ENCODE data around the gene ALDH1A3.

ALDH1A3 gene

GRCh38 chr15:100885116-100885515 is 5.5 kb downstream of the ALDH1A3 start:
- no peak for DNase-seq

- DNase-seq = no peak
Measured at GRCh38 chr15:100885811-100886210, 6.2 kb downstream of the ALDH1A3 start.

GRCh38 chr15:100887211-100887913 is 7.7 kb downstream of the ALDH1A3 start:
- no peak for DNase-seq

DNA sequence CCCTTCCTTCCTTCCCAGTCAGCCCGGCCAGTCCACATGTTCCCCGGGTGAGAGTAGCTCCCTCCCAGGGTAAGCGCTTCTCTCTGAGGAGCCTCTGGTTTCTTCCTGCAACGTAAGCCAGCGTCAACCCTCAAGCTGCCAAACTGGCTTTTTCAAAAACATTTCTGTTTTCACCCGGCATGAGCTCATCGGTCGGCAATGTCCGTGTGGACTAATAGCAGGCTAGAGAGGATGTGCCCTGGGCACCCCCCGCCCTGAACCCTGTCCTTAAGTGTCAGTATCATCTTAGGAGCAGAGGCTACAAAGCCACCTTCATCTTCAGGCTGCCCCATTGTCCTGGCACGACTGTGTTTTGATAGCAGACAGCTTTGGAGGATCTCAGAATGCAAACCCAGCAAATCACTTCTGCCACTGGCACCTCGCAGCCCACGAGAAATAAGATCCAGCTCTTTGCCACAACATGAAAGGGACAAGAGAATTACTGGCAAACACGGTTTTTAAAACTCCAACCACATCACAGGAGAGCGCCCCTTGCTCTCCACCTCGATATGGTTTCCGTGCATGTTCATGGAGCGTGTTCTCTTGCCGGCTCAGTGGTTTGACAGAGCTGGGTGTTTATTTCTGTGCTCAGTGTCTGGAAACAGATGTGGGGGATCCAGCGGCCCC is 9.9 kb downstream of the ALDH1A3 start:
- DNase-seq = no peak

DNA sequence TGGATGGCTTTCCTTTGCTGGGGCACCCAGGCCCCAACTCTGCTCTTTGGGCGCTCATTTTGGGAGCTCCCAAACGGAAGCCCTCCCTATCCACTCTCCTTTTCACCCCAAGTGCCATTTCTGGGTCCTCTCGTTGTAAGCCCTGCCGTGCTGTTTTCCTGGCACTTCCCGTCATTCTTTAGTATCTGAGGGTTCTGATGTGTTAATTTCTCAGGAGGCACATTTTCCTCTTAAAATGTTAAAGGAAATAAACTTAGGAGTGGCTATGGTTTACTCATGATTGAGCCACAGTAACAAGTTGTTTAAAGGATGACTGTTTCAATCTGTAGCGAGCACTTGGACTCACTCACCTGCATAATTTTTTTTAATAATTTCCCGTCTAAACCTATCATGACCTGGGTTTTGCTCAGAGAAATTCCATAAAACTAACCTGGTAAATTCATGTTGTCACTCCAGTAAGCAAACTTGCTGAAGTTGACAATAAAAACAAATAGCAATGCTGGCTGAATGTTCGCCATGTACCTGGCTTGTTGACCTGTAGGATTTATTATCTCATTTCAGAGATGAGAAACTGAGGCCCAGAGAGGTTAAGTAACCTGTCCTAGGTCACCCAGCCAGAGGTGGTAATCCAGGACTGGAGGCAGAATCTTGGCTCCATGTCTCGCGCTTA is 10.6 kb downstream of the ALDH1A3 start:
- DNase-seq = no peak

DNA sequence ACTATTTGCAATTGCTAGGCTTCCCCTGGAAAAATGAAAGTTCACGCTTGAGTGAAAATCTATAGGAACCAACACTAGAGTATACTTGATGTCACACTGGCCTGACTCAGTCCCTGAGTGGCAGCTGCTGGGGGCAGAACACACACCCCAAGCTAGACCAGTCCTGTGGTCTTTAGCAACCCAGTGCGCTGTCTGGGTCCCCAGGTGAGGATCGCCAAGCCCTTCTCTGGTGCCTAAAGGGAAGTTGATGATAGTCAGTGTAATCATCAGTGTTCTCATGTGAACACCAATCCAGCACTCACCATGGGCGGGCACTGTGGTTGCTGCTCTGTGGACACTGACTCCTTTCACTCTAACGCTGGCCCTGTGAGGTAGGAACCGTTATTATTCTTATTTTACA is 11.2 kb downstream of the ALDH1A3 start:
- DNase-seq = no peak

- no peak for DNase-seq
Measured at GRCh38 chr15:100891307-100892012, 11.8 kb downstream of the ALDH1A3 start.

GRCh38 chr15:100892013-100892355 is 12.4 kb downstream of the ALDH1A3 start:
- DNase-seq = no peak

DNA sequence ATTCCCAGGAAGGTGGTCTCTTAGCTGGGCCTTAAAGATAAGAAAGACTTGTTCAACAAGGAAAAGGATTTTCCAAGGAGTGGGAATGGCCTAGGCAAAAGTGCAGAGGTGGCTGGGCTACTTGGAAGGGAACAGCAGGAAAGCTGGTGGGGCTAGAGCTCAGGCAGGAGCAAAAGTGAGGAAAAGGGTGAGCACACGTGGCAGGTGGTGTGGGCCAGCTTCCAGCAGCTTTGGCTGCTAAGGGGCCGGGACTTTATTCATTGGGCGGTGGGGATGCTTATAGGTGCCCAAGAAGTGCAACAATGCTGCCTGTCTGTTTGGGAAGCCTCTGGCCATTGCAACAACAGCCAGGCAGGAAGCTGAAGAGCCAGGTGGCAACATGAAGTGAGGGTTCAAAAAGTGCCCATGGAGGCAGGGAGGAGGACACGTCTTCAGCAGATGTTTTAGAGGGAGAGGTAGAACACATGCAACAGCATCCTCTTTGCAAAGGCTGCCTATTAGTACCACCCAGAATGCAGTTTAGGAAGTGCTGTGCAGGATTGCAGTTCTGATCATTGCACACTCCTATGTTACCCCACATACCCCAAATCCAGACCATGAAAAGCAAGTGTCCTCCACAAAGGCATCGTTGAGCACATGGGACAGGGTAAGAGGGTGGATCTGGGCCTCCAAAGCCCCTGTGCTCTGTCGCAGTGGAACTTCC is 13.8 kb downstream of the ALDH1A3 start:
- no peak for DNase-seq

DNA sequence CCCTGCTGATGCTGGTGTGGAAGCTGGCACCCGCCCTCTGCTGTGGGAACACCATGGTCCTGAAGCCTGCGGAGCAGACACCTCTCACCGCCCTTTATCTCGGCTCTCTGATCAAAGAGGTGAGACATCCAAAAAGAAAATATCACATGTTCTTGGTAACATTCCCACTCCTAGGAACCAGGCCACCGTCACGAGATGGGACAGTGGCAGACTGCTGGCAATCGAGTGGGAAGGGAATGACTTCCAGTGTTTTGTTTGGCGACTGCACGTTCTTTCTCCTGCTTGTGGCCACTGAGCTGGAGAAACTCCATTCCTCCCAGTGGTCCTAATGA is 14.3 kb downstream of the ALDH1A3 start:
- no peak for DNase-seq

DNA sequence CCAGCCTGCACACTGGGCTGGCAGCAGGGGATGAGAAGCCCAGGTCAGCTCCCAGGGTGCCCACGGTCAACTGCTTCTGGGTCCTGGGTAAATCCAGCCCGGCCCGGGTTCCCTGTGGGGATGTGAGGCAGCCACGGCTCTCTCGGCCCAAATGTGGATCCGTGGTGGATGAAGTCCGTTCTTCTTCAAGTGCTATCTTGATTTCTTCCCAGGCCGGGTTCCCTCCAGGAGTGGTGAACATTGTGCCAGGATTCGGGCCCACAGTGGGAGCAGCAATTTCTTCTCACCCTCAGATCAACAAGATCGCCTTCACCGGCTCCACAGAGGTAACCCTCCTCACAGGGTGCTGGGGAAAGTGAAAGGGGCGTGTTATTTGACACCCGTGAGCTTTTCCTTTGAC is 16.1 kb downstream of the ALDH1A3 start:
- DNase-seq = no peak

- no peak for DNase-seq
Measured at GRCh38 chr15:100897221-100898151, 17.9 kb downstream of the ALDH1A3 start.

DNA sequence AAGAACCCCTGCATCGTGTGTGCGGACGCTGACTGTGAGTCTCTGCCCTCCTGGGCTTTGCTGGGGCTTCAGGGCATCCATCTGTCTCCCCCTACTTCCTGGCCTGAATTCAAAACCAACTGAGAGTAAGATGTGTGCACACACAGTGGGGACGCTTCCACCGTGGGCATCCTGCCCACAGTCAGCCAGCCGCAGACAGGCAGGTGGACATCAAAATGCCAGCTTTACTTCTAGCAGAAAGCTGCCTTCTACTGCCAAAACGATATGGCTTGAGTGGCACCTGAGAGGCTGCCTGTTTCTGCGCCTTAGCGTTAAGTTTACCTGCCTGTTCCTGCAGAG is 18.5 kb downstream of the ALDH1A3 start:
- no peak for DNase-seq

DNA sequence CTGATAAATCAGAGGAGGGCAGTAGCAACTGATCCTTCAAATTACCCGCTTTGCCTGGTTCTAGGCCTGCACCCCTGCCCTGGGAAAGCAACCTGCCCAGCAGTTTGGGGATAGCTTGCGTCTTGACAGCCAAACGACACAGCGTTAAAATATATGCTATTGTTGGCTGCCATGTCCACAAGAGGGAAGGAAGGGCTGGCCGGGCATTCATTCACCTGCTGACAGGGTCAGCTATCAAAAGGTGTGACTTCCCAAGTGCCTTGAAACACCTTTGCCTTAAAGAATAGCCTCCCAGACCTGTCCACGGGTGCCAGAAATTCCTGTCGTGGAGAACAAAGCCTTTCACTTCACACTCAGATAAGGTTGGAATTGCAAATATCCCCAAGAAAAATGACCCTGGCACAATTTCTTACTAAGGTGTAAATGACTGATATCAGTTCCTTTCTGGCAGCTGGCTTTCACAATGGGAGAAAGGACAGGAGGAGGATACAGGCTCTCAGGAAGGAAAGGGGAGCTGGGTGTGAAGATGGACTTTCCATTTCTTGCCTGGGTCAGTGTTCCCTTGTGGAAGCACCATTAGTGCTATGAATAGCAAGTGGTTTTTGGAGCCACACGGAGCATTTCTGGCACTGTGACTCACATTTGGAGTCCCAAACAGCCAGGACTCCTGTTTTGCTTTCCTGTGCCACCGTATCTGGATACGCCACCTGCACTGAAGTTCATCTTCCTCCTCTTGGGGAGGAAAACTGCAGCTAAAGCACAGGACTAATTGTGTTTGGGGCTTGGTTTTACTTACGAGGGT is 19.2 kb downstream of the ALDH1A3 start:
- DNase-seq = no peak

DNA sequence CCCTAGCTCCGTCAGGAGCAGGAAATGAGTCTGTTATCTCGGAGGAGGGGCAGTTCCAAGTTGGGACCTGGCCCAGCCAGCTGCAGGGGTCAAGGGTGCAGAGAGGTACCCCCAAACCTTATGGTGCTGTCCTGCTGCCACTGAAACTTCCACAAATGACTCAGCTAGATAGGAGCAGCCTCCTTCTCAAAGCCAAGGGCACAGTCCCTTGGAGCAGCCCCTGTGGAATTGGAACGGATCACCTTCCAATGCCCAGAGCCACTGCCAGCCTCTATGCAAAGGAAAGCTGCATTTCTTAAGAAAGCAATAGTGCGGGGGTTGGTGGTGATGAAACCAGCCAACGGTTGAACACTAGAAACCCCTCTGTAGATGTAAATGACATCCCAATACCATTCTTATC is 20.0 kb downstream of the ALDH1A3 start:
- DNase-seq = no peak

- no peak for DNase-seq
Measured at GRCh38 chr15:100900136-100900794, 20.6 kb downstream of the ALDH1A3 start.

GRCh38 chr15:100900795-100901169 is 21.2 kb downstream of the ALDH1A3 start:
- no peak for DNase-seq

GRCh38 chr15:100901296-100901695 is 21.7 kb downstream of the ALDH1A3 start:
- no peak for DNase-seq

DNA sequence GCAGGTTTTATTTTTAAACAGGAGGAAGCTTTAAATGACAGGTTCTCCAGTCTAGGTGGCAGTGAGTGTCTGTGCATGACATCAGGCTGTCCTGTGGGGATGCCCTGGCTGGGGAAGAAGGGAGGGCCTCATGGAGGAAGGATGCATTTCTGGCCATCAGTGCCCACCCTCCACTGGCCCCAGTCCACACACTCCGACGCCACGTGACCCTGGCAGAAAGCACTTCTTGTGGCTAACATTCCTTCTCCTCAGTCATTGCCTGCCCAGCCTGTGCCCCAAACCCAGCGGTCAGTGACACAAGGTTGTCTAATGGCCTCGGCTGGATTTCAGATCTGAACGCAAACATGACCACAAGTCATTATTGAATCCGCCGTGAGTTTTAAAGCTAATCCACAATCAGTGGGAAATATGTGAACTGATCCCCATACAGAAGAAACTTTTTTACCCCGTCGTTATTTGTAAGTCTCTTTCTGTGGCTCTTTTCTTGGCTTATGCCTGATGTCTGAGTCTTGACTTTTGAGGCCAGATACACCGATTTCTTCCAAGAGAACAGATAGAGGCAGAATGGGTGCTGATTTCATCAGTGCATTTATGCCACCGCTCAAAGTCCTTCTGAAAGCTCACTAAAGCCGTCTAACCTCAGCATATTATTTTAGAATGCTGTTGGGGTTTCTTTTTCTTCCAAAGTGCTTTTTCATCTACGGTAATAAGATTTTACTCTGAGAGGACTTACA is 22.2 kb downstream of the ALDH1A3 start:
- no peak for DNase-seq
